DMS153 treated with DMSO at 0.1 percent for 48 hours (cell line): ENCODE data around the gene VPS13D.

Experiments used
- DNase-seq: peaks from one replicate; lab custom pipeline; 2025; ENCODE audit not compliant: unreplicated experiment; lab: John Stamatoyannopoulos, UW

The VPS13D gene

GRCh38 chr1:12480748-12481362 is 251.0 kb downstream of the VPS13D start:
- no peak for DNase-seq

DNA sequence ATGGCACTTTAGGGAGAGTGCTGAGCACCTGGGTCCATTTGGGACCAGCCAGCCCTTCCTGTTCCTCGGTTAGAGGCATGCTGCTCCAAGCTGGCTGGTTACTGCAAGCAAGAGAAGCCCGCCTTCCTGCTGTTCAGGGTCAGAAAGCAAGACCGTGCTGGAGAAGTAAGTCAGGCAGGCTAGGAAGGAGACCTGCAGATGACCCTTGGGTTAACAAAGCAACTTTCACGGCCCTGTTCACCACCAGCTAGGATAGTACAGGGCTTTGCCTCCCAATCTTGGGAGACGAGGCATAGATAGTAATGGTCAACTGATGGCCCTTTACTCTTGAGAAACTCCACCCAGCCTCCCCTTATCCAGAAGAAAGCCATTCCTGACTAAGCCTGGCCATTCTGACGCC is 252.1 kb downstream of the VPS13D start:
- no peak for DNase-seq

DNA sequence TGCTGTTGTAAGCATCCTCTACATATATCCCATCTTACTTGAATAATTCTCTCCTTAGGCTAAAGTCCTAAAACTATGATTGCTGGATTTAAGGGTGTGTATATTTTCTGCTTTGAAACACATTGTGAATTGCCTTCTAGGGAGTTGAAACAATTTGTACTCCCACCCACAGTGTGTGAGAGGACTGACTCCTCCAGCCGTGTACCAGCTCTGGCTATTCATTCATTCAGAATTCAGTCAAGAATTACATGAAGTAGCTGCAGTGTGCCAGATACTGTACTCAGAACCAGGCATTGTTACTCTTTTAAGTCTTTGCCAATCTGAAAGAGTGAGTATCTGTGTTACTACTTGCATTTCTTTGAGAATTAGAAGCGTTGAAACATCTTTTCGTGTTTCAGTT is 253.2 kb downstream of the VPS13D start:
- no peak for DNase-seq

- DNase-seq, result no peak
Observed at GRCh38 chr1:12485231-12486058, 255.6 kb downstream of the VPS13D start.

GRCh38 chr1:12486059-12486341 is 256.2 kb downstream of the VPS13D start:
- DNase-seq, result no peak

- DNase-seq, result no peak
Observed at GRCh38 chr1:12486401-12487005, 256.7 kb downstream of the VPS13D start.

DNA sequence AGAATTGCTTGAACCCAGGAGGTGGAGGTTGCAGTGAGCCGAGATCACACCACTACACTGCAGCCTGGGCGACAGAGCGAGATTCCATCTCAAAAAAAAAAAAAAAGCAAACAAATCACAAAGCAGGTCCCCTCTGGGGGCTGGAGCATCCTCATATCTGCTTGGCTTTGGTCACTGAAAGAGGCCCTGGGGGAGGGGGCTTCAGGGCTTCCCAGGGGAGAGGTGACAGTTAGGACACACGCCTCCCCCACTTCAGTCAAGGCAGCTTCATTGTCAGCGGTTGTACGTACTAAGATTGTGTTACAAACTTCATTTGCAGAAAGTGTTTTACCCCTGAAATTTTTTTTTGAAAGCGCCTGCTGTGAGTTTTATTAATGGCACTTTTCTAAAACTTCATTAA is 257.7 kb downstream of the VPS13D start:
- DNase-seq, result no peak

DNA sequence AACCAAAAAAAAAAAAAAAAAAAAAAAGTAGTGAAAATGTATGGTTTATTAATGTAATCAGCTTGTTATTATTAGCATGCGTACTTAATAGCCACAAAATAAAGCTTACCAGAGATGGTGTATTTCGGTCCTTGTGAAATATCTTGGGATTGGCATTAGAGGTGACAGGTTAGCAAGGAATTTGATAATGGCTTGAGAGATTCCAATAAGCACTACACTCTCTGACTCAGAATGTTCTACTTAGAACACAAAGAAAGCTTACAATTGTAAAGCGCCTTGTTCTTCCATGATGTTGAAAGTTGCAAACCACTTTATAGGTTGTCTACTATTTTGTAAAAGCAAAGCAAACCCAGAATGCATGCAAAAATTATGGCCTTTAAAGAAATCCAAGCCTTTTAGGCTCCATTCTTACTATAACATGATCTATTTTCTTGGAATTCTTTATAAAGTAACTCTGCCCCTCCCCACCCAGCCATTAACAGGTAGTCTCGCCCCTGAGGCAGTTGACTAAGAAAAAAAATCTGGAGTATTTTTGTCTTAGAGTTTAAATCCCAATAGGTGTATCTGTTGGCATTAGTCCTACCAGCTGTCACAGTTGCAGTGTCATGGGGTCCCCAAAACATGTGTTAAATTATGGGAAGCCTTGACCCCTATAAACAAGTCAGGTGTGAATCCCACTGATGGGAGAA is 259.0 kb downstream of the VPS13D start:
- DNase-seq, result no peak

- no peak for DNase-seq
Observed at GRCh38 chr1:12490532-12491142, 260.8 kb downstream of the VPS13D start.

DNA sequence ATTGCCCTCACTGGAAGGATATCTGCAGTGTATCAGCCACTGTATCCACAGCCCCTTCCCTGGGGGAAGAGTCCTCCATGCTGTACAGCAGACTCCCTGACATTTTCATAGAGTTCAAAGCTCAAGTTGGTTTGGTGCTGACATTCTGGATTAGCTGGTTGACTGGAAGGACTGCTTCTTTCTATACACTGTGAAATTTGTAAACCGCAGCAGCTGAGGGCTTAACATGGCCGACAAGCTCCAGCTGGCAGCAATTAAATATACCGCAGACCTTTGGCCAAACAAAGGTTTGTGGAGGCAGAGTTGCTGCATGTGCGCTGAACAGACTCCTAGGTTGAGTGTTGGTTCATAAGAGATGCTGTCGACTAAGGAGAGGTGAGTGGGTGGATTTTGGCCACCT is 261.8 kb downstream of the VPS13D start:
- DNase-seq, result no peak

DNA sequence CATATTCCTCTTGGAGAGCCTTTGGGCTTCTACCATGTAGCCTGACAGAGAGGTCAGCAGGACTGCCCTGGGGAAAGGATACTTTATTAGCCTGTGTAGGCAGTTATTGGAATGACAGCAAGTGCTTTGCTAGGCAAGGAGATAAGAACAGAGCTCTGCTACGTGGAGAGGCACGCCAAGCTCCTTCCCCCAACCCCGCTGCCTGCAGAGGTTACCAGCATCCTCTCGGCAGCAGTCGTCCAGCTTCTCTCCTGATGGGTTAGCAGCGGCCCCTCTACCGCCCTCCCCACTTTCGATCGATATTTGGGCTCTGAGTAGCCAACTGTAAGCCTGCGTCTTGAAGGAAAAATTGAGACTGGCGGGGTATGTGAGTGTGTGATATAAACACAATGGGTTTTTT is 265.9 kb downstream of the VPS13D start:
- no peak for DNase-seq

DNA sequence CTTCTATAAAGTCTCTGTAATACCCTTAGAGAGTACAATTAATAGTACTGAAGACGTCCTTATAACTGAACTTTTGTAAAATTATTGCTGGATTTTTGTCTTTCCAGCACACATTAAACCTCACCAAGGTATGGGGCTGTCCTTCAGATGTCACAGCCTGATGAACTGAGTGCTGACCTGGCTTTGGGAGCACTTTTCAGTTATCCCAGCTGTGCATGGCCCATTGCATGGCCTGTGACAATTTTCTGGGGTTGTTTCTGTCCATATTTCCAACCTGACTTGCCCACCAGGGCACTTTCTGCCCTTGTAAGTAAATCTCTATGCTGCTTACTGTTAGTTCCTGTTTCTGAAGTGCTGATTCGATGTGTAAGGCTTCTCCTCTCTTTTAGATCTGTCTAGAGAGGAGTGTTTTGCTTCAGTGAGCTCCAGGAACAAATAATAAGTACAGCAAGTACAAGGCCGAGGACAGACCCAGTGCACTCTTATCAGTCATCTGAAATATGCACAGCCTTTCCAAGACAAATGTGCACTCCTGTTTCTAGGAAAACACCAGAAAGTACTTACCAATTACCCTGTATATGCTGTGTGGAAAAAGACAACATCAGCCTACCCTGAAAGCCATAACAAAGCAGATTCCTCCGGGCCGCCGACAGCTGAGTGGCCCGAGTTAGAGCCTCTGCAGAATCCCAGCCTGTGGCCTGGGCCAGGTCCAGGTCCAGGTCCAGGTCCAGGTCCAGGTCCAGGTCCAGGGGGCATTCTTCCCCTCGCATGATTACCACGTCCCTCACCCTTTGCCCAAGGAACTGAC is 266.5 kb downstream of the VPS13D start:
- no peak for DNase-seq

- DNase-seq, result no peak
Observed at GRCh38 chr1:12499539-12500240, 269.9 kb downstream of the VPS13D start.

GRCh38 chr1:12501661-12502060 is 271.8 kb downstream of the VPS13D start:
- DNase-seq, result no peak

GRCh38 chr1:12502336-12503109 is 272.7 kb downstream of the VPS13D start:
- no peak for DNase-seq

GRCh38 chr1:12503709-12504108 is 273.9 kb downstream of the VPS13D start:
- no peak for DNase-seq

- DNase-seq, result no peak
Observed at GRCh38 chr1:12504601-12505000, 274.8 kb downstream of the VPS13D start.

DNA sequence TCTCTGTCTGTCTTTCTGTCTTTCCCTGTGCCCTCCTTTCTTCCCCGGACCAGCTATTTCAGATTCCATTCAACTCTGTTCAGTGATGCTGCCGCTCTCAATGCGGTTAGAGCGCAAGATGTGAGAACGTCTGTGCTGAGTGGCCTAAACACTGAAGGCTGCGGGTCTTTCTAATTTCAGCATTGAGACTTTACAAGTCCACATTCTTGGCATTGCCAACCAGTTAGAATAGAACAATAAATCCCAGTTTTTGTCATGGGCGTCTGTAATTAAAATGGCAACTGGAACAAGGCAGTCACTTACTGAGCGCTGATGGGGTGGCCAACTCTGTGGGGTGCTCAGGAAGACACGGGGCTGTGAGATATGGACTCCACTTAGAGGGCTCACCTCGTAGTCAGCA is 275.4 kb downstream of the VPS13D start:
- no peak for DNase-seq

- DNase-seq, result no peak
Observed at GRCh38 chr1:12505639-12506280, 275.9 kb downstream of the VPS13D start.
